SK-N-SH treated with all-trans-retinoic acid at 6 μM for 48 hours (cell line): ENCODE data around the gene P2RX3.

Experiments used
- ATAC-seq: fragments of 200-7000 bp; cut with Tn5 transposase; 3 replicates; pipeline ENCODE4 v1.9.1; 2020; ENCODE audit warnings: mild to moderate bottlenecking, moderate library complexity
- ARNTL ChIP-seq: fragments of 450-650 bp; formaldehyde crosslinking; IDR thresholded peaks from 2 replicates; pipeline ENCODE4 v1.5.0; 2020; ENCODE audit warnings: low read depth, mild to moderate bottlenecking, moderate library complexity, borderline replicate concordance
- BACH2 ChIP-seq: fragments of 250-450 bp; sonication (Bioruptor Pico); IDR thresholded peaks from 2 replicates; pipeline ENCODE4 v1.9.0; 2021; ENCODE audit warnings: mild to moderate bottlenecking, borderline replicate concordance
- CREB5 ChIP-seq: fragments of 250-450 bp; sonication (Bioruptor Pico); IDR thresholded peaks from 2 replicates; pipeline ENCODE4 v1.5.1; 2020; ENCODE audit warnings: low read depth, mild to moderate bottlenecking, moderate library complexity
- CSDC2 ChIP-seq: fragments of 250-450 bp; sonication (Bioruptor Pico); IDR thresholded peaks from 2 replicates; pipeline ENCODE4 v1.5.0; 2020; ENCODE audit warnings: mild to moderate bottlenecking, moderate library complexity
- CSRNP3 ChIP-seq: fragments of 250-450 bp; sonication (Bioruptor Pico); IDR thresholded peaks from 2 replicates; pipeline ENCODE4 v1.5.1; 2021; ENCODE audit warnings: mild to moderate bottlenecking, moderate library complexity
- ESRRG ChIP-seq: fragments of 250-450 bp; sonication (Bioruptor Pico); IDR thresholded peaks from 2 replicates; pipeline ENCODE4 v1.6.1; 2021; ENCODE audit warnings: mild to moderate bottlenecking
- GLIS3 ChIP-seq: fragments of 250-450 bp; sonication (Bioruptor Pico); IDR thresholded peaks from 2 replicates; pipeline ENCODE4 v1.5.0; 2020; ENCODE audit warnings: mild to moderate bottlenecking, moderate library complexity
- OSR1 ChIP-seq: fragments of 250-450 bp; sonication (Bioruptor Pico); IDR thresholded peaks from 2 replicates; pipeline ENCODE4 v1.8.0; 2022; ENCODE audit warnings: moderate library complexity, mild to moderate bottlenecking, inconsistent platforms
- PATZ1 ChIP-seq: fragments of 250-450 bp; sonication (Bioruptor Pico); IDR thresholded peaks from 2 replicates; pipeline ENCODE4 v1.8.0; 2020; ENCODE audit warnings: mild to moderate bottlenecking, moderate library complexity, borderline replicate concordance
- POU6F1 ChIP-seq: fragments of 250-450 bp; sonication (Bioruptor Pico); IDR thresholded peaks from 2 replicates; pipeline ENCODE4 v1.8.0; 2021; ENCODE audit warnings: low read depth, mild to moderate bottlenecking, moderate library complexity, borderline replicate concordance
- PPARA ChIP-seq: fragments of 250-450 bp; sonication (Bioruptor Pico); IDR thresholded peaks from 2 replicates; pipeline ENCODE4 v1.5.0; 2020; ENCODE audit warnings: mild to moderate bottlenecking, borderline replicate concordance
- RARB ChIP-seq: fragments of 250-450 bp; sonication (Bioruptor Pico); IDR thresholded peaks from 2 replicates; pipeline ENCODE4 v1.8.0; 2021; ENCODE audit warnings: mild to moderate bottlenecking, moderate library complexity
- SNAI2 ChIP-seq: fragments of 250-450 bp; sonication (Bioruptor Pico); IDR thresholded peaks from 2 replicates; pipeline ENCODE4 v1.5.0; 2020; ENCODE audit warnings: mild to moderate bottlenecking, moderate library complexity
- TCF4 ChIP-seq: fragments of 250-450 bp; sonication (Bioruptor Pico); IDR thresholded peaks from 2 replicates; pipeline ENCODE4 v1.8.0; 2021; ENCODE audit warnings: mild to moderate bottlenecking, moderate library complexity, borderline replicate concordance
- TOX ChIP-seq: fragments of 250-450 bp; sonication (Bioruptor Pico); IDR thresholded peaks from 2 replicates; pipeline ENCODE4 v1.8.0; 2021; ENCODE audit warnings: mild to moderate bottlenecking, moderate library complexity, borderline replicate concordance
- TSHZ2 ChIP-seq: fragments of 250-450 bp; sonication (Bioruptor Pico); IDR thresholded peaks from 2 replicates; pipeline ENCODE4 v1.5.0; 2020; ENCODE audit warnings: mild to moderate bottlenecking, moderate library complexity
- ZNF565 ChIP-seq: fragments of 450-650 bp; formaldehyde crosslinking; conservative IDR thresholded peaks from 2 replicates; pipeline ENCODE4 v1.5.0; 2020; ENCODE audit warnings: low read depth, mild to moderate bottlenecking, moderate library complexity
- ZNF70 ChIP-seq: fragments of 450-650 bp; formaldehyde crosslinking; IDR thresholded peaks from 2 replicates; pipeline ENCODE4 v1.5.0; 2020; ENCODE audit warnings: mild to moderate bottlenecking, moderate library complexity
- ZNF8 ChIP-seq: fragments of 450-650 bp; formaldehyde crosslinking; IDR thresholded peaks from 2 replicates; pipeline ENCODE4 v1.5.0; 2020; ENCODE audit warnings: mild to moderate bottlenecking, moderate library complexity

Gene P2RX3

GRCh38 chr11:57403802-57404147, 65.6 kb downstream of the P2RX3 start:
- ATAC-seq: no peak

GRCh38 chr11:57405271-57405860, 67.2 kb downstream of the P2RX3 start:
- no peak for ATAC-seq
- TF ChIP-seq TOX (CRISPR knock-in tag): no peak
- TF ChIP-seq OSR1 (CRISPR knock-in tag): no peak
- no peak for TF ChIP-seq ZNF70 (CRISPR knock-in tag)
- no peak for TF ChIP-seq RARB
- no peak for TF ChIP-seq ARNTL
- no peak for TF ChIP-seq CSDC2
- no peak for TF ChIP-seq BACH2 (CRISPR knock-in tag)
- no peak for TF ChIP-seq ESRRG (CRISPR knock-in tag)
- TF ChIP-seq TSHZ2 (CRISPR knock-in tag): no peak
- no peak for TF ChIP-seq PATZ1 (CRISPR knock-in tag)
- TF ChIP-seq ZNF565 (CRISPR knock-in tag): no peak

More at GRCh38 chr11:57403802-57404147, 65.6 kb downstream of the P2RX3 start:
- TF ChIP-seq POU6F1 (CRISPR knock-in tag) (no peak), ZNF565 (CRISPR knock-in tag) (no peak), RARB (no peak), SNAI2 (no peak), ZNF70 (CRISPR knock-in tag) (no peak), BACH2 (CRISPR knock-in tag) (no peak), GLIS3 (CRISPR knock-in tag) (no peak), ARNTL (no peak), ZNF8 (no peak), TOX (CRISPR knock-in tag) (no peak), CSRNP3 (CRISPR knock-in tag) (no peak), PPARA (CRISPR knock-in tag) (no peak), TSHZ2 (CRISPR knock-in tag) (no peak), CREB5 (CRISPR knock-in tag) (no peak), TCF4 (CRISPR knock-in tag) (no peak)
